Measurements from ENCODE around the gene S100A10. TPM values are rescaled to one million over a fixed set of nuclear protein-coding genes. Genes with fewer than 3 reads are reported as not detected.
A peak's percentile ranks its signal among the peaks of the same experiment; 100 is the strongest.

The S100A10 gene
- total RNA-seq, 4 donors from 2014 or later, result 82.5 to 214 (median 105) TPM

DNA sequence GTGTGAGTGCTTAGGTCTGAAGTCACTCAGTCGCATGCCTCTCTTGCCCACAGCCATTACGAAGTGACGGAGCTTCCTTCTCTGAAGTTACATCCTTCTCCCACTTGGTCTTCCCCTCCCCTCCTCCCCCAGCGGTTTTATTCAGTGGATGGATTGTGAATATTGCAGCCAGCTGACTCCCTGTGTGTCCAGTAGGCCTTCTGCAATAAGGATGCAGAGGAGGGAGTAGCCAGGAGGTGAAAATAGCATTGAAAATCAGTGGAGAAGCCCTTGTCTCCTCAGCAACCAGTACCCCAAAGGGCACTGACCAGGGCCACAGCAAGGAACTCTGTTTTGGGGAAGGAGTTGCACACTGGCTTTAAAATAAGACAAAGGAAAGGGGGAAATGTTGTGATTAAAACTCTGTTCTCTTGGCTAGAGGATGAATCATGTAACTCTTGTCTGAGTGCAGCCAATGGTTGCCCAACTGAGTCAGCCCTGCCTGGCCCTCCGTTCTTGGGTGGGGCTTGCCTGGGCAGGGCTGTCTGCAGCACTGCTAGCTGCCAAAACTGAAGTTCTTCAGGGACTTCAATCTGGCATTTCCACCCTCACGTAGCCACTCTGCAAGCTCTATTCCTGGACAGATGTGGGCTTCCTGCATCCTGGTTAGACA lies 4.3 kb downstream of the S100A10 start:
- Histone ChIP-seq H3K27me3 (no peaks in the 10 kb centered on the region), H3K36me3 (peaks cover 15 to 29% (median 16%) of the 10 kb centered on the region in 4 donors), H3K4me1 (peaks cover 78 to 96% (median 91%) of the 10 kb centered on the region in 4 donors), H3K4me3 (peak overlapping the region in 3 of 4 donors; percentile 8 to 95 (median 11)), H3K9me3 (no peaks in the 10 kb centered on the region), H3K27ac (replicated peaks in 1 of 4) (peak overlapping the region; percentile 89 to 99 (median 94))
- intact Hi-C loops (cut with DNase I), result no loop called here
- TF ChIP-seq POLR2AphosphoS5 (IDR thresholded peaks at IDR 0.05), result peak; percentile 55 to 71
- TF ChIP-seq EP300 (IDR thresholded peaks at IDR 0.05), result no peak
- no peak for DNase-seq (ENCODE audit: extremely low spot score)
- WGBS, result 39% methylated on average over 6 of the region's 6 CpGs

DNA sequence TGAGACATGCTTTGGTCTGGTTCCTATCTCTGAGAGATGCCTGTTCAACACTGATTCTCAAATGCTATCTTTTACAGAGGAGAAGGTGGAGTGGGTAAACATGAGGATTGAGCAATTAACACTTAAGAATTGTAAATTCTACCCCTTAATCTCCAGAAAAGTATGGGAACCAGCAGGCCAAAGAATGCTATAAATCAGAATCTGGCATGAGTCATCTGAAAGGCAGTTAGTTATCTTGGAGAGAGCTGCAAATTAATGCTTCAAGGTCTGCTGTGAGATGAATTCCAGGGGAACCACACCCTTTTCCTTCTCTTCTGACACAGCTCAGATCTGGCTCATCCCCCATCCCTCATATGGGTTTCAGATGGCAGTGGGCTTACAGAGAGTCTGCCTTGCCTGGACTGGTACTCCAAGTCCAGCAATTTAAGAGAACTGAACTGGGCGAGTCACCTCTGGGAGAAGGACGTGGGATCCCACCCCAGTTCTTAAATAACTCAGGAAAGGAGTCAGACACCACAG lies 5.2 kb downstream of the S100A10 start:
- Histone ChIP-seq H3K9me3 (no peaks in the 10 kb centered on the region), H3K27me3 (no peaks in the 10 kb centered on the region), H3K4me3 (peak overlapping the region in 1 of 4 donors; percentile 8), H3K4me1 (peaks cover 77 to 95% (median 90%) of the 10 kb centered on the region in 4 donors), H3K27ac (replicated peaks in 1 of 4) (peak overlapping the region; percentile 89 to 99 (median 94)), H3K36me3 (peaks cover 23 to 38% (median 25%) of the 10 kb centered on the region in 4 donors)
- 32% methylated on average over 2 of the region's 2 CpGs for WGBS
- intact Hi-C loops (cut with DNase I), result no loop called here
- no peak for TF ChIP-seq EP300 (IDR thresholded peaks at IDR 0.05)
- TF ChIP-seq POLR2A (IDR thresholded peaks at IDR 0.05; ENCODE audit: low read depth), result no peak
- TF ChIP-seq POLR2AphosphoS5 (IDR thresholded peaks at IDR 0.05), result no peak
- TF ChIP-seq, protein P1, sequence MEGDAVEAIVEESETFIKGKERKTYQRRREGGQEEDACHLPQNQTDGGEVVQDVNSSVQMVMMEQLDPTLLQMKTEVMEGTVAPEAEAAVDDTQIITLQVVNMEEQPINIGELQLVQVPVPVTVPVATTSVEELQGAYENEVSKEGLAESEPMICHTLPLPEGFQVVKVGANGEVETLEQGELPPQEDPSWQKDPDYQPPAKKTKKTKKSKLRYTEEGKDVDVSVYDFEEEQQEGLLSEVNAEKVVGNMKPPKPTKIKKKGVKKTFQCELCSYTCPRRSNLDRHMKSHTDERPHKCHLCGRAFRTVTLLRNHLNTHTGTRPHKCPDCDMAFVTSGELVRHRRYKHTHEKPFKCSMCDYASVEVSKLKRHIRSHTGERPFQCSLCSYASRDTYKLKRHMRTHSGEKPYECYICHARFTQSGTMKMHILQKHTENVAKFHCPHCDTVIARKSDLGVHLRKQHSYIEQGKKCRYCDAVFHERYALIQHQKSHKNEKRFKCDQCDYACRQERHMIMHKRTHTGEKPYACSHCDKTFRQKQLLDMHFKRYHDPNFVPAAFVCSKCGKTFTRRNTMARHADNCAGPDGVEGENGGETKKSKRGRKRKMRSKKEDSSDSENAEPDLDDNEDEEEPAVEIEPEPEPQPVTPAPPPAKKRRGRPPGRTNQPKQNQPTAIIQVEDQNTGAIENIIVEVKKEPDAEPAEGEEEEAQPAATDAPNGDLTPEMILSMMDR (IDR thresholded peaks at IDR 0.05), result no peak
- no peak for DNase-seq (ENCODE audit: extremely low spot score)

DNA sequence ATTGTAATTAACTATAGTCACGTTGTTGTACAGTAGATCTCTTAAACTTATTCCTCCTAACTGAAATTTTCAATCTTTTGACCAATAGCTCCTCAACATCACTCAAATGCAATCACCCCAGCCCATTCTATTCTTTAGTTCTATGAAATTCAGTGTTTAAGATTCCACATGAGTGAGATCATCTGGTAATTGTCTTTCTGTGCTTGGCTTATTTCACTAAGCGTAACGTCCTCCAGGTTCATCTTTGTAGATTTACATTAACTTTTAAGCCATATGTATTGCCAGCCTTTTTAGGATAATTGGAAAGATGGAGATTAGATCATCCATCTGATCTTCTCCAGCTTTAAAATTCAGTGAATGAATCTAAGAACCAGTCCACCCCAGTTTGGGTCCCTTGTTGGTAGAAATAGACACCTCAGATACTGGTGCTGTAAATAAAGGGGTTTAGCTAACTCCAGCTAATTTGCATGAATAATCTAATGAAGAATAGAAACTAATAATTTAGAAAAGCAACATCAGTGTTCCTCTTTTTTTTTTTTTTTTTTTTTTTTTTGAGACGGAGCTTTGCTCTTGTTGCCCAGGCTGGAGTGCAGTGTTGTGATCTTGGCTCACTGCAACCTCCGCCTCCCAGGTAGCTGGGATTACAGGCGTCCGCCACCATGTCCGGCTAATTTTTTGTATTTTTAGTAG lies 7.0 kb downstream of the S100A10 start:
- intact Hi-C loops (cut with DNase I), result no loop called here
- WGBS, result 85% methylated on average over 8 of the region's 8 CpGs
- peak overlapping the region in 1 of 4 donors; percentile 3 for H3K27ac ChIP-seq (replicated peaks in 1 of 4)
- TF ChIP-seq POLR2AphosphoS5 (IDR thresholded peaks at IDR 0.05) (no peak), POLR2A (IDR thresholded peaks at IDR 0.05; ENCODE audit: low read depth) (no peak), EP300 (IDR thresholded peaks at IDR 0.05) (no peak)
- TF ChIP-seq, protein P1 (IDR thresholded peaks at IDR 0.05), result no peak
- no peak overlapping the region for H3K4me3 ChIP-seq
- H3K9me3 ChIP-seq, result no peaks in the 10 kb centered on the region
- no peaks in the 10 kb centered on the region for H3K27me3 ChIP-seq
- H3K4me1 ChIP-seq, result peaks cover 70 to 87% (median 81%) of the 10 kb centered on the region in 4 donors
- peaks cover 26 to 56% (median 41%) of the 10 kb centered on the region in 4 donors for H3K36me3 ChIP-seq
- DNase-seq (ENCODE audit: extremely low spot score), result no peak

DNA sequence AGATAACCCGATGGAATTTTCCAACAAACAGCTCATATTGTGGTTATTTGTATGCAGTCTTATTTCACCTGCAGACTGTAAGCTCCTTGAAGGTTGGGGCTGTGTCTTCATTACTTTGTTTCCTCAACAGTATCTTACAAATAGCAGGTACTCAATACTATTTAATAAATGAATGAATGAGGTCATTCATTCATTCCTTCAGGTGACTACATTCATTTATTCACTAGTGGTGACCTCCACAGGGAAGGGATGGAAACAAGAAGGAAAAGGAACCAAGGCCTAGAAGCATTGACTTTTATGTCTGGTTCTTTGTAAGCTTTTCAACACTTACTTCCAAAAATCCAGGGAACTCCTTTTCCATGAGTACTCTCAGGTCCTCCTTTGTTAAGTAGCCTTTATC lies 7.9 kb downstream of the S100A10 start:
- DNase-seq (ENCODE audit: extremely low spot score), result no peak
- H3K4me1 ChIP-seq, result peaks cover 69 to 86% (median 80%) of the 10 kb centered on the region in 4 donors
- no peak overlapping the region for H3K27ac ChIP-seq (replicated peaks in 1 of 4)
- WGBS, result 90% methylated on average over 1 of the region's 1 CpG
- no peaks in the 10 kb centered on the region for H3K9me3 ChIP-seq
- H3K36me3 ChIP-seq, result peaks cover 30 to 65% (median 48%) of the 10 kb centered on the region in 4 donors
- intact Hi-C loops (cut with DNase I), result no loop called here
- TF ChIP-seq, protein P1 (IDR thresholded peaks at IDR 0.05), result no peak
- TF ChIP-seq POLR2A (IDR thresholded peaks at IDR 0.05; ENCODE audit: low read depth) (no peak), EP300 (IDR thresholded peaks at IDR 0.05) (no peak), POLR2AphosphoS5 (IDR thresholded peaks at IDR 0.05) (no peak)
- no peak overlapping the region for H3K4me3 ChIP-seq
- no peaks in the 10 kb centered on the region for H3K27me3 ChIP-seq

DNA sequence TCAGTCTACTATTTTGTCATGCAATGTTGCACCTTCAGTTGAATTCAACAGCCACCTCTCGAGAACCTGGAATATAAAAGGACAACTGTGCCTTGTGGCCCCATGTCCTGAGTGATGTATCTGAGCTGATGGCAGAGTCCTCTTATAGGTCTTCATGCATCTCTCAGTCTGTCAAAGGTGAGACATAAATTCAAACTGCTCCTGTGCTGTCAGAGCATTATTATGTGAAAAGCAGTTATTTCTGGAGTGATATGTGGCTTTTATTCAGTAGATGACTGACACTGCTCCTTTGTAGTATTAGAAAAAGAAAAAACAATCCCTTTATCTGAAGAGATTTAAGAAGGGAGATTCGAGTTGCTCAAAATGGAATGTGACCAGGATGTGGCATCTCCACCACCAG lies 8.4 kb downstream of the S100A10 start:
- peaks cover 30 to 64% (median 48%) of the 10 kb centered on the region in 4 donors for H3K36me3 ChIP-seq
- H3K9me3 ChIP-seq, result no peaks in the 10 kb centered on the region
- intact Hi-C loops (cut with DNase I), result no loop called here
- TF ChIP-seq POLR2A (IDR thresholded peaks at IDR 0.05; ENCODE audit: low read depth), result no peak
- TF ChIP-seq POLR2AphosphoS5 (IDR thresholded peaks at IDR 0.05), result no peak
- TF ChIP-seq, protein P1 (IDR thresholded peaks at IDR 0.05), result no peak
- no peak for TF ChIP-seq EP300 (IDR thresholded peaks at IDR 0.05)
- 94% methylated on average over 2 of the region's 2 CpGs for WGBS
- H3K27ac ChIP-seq (replicated peaks in 1 of 4), result no peak overlapping the region
- H3K4me1 ChIP-seq, result peaks cover 67 to 86% (median 80%) of the 10 kb centered on the region in 4 donors
- H3K27me3 ChIP-seq, result no peaks in the 10 kb centered on the region
- no peak overlapping the region for H3K4me3 ChIP-seq
- no peak for DNase-seq (ENCODE audit: extremely low spot score)
